IMR-90 (cell line): Measurements from ENCODE around the gene IGLON5. TPM values are rescaled to one million over a fixed set of nuclear protein-coding genes. Genes with fewer than 3 reads are reported as not detected.

ENCODE experiments used
- ATAC-seq: fragments of 200-7000 bp; cut with Tn5 transposase; 2 replicates; pipeline ENCODE4 v1.9.1; 2020; ENCODE audit warnings: low read depth, mild to moderate bottlenecking, moderate library complexity
- BruUV-seq: library from RNA; stranded (reverse); fragments of 400-500 nt; replicated peaks from 2 replicates; lab custom pipeline; 2021; lab: Mats Ljungman, UMichigan
- CTCF ChIA-PET: fragments of 300-600 bp; formaldehyde crosslinking; extraction: SDS; loops from one replicate; lab custom pipeline; 2021; ENCODE audit warnings: antibody characterized with exemption; lab: Yijun Ruan, JAX
- POLR2A ChIA-PET: fragments of 300-600 bp; sonication (Branson Sonifier 250); formaldehyde crosslinking; loops from one replicate; lab custom pipeline; 2022; ENCODE audit warnings: antibody characterized with exemption; ENCODE audit not compliant: unreplicated experiment; lab: Charles Lee
- DNase-seq: peaks from one replicate; pipeline ENCODE4 v3.0.0; 2013
- H2AFZ ChIP-seq: replicated peaks from 2 replicates; pipeline ENCODE3; 2013; ENCODE audit warnings: low read length, mild to moderate bottlenecking; ENCODE audit not compliant: poor library complexity
- H2AK5ac ChIP-seq: 2 replicates; pipeline ENCODE4 v1.6.1; 2013; ENCODE audit warnings: low read depth, low read length, inconsistent platforms
- H2AK9ac ChIP-seq: replicated peaks from 2 replicates; pipeline ENCODE3; 2013; ENCODE audit warnings: mild to moderate bottlenecking, low read depth, low read length, moderate library complexity; ENCODE audit not compliant: poor library complexity
- H2BK120ac ChIP-seq: 2 replicates; pipeline ENCODE4 v1.6.1; 2013; ENCODE audit warnings: low read depth, low read length, inconsistent platforms
- H2BK15ac ChIP-seq: 3 replicates; pipeline ENCODE4 v1.6.1; 2013; ENCODE audit warnings: low read depth, low read length, inconsistent platforms
- H2BK20ac ChIP-seq: 2 replicates; pipeline ENCODE4 v1.6.1; 2013; ENCODE audit warnings: low read depth, mild to moderate bottlenecking, inconsistent platforms, low read length, moderate library complexity
- H2BK5ac ChIP-seq: 2 replicates; pipeline ENCODE4 v1.6.1; 2013; ENCODE audit warnings: mild to moderate bottlenecking, low read depth, low read length, inconsistent platforms; ENCODE audit not compliant: poor library complexity, severe bottlenecking
- H3K14ac ChIP-seq: replicated peaks from 2 replicates; pipeline ENCODE4 v1.6.1; 2013; ENCODE audit warnings: low read depth, low read length, inconsistent platforms
- H3K18ac ChIP-seq: 2 replicates; pipeline ENCODE4 v1.6.1; 2013; ENCODE audit warnings: low read depth, low read length, control low read depth
- H3K23ac ChIP-seq: 2 replicates; pipeline ENCODE4 v1.6.1; 2013; ENCODE audit warnings: low read depth, low read length, inconsistent platforms
- H3K27ac ChIP-seq: 2 replicates; pipeline ENCODE4 v1.5.1; 2013; ENCODE audit warnings: mild to moderate bottlenecking, control low read depth, low read length; ENCODE audit not compliant: insufficient read depth
- H3K27me3 ChIP-seq: 2 replicates; pipeline ENCODE4 v1.6.1; 2013; ENCODE audit warnings: low read length; ENCODE audit not compliant: control insufficient read depth, insufficient read depth
- H3K36me3 ChIP-seq: 2 replicates; pipeline ENCODE4 v1.6.1; 2013; ENCODE audit warnings: low read length, mixed read lengths; ENCODE audit not compliant: control insufficient read depth, insufficient read depth
- H3K4ac ChIP-seq: 2 replicates; pipeline ENCODE4 v1.6.1; 2013; ENCODE audit warnings: low read depth, low read length, inconsistent platforms
- H3K4me1 ChIP-seq: 2 replicates; pipeline ENCODE4 v1.6.1; 2013; ENCODE audit warnings: low read length, mixed read lengths; ENCODE audit not compliant: control insufficient read depth, insufficient read depth
- H3K4me2 ChIP-seq: 2 replicates; pipeline ENCODE4 v1.6.1; 2013; ENCODE audit warnings: low read depth, mild to moderate bottlenecking, control low read depth, low read length, moderate library complexity
- H3K4me3 ChIP-seq: 2 replicates; pipeline ENCODE4 v1.5.1; 2013; ENCODE audit warnings: low read depth, mild to moderate bottlenecking, control low read depth, low read length, moderate library complexity; ENCODE audit not compliant: insufficient read depth
- H3K56ac ChIP-seq: 2 replicates; pipeline ENCODE4 v1.6.1; 2013; ENCODE audit warnings: low read length, inconsistent platforms; ENCODE audit not compliant: insufficient read depth; ENCODE audit errors: extremely low read depth
- H3K79me1 ChIP-seq, 2 experiments: 2 replicates each; pipeline ENCODE4 v1.6.1; 2013; ENCODE audit warnings: low read length in 2 of 2, inconsistent platforms in 1 of 2, low read depth in 1 of 2
- H3K9ac ChIP-seq: 2 replicates; pipeline ENCODE4 v1.6.1; 2013; ENCODE audit warnings: low read depth, low read length, control low read depth
- H3K9me1 ChIP-seq: 2 replicates; pipeline ENCODE4 v1.6.1; 2013; ENCODE audit warnings: low read length, inconsistent platforms; ENCODE audit not compliant: insufficient read depth
- H3K9me3 ChIP-seq: 2 replicates; pipeline ENCODE4 v1.6.1; 2013; ENCODE audit warnings: low read length; ENCODE audit not compliant: control insufficient read depth, insufficient read depth
- H4K20me1 ChIP-seq: 2 replicates; pipeline ENCODE4 v1.6.1; 2013; ENCODE audit warnings: low read length, inconsistent platforms; ENCODE audit not compliant: insufficient read depth
- H4K5ac ChIP-seq: 2 replicates; pipeline ENCODE4 v1.6.1; 2013; ENCODE audit warnings: mild to moderate bottlenecking, low read depth, low read length, control low read depth
- H4K8ac ChIP-seq, 2 experiments: 2 replicates each; pipeline ENCODE4 v1.6.1; 2013; ENCODE audit warnings: low read depth in 2 of 2, low read length in 2 of 2, control low read depth in 1 of 2, inconsistent platforms in 1 of 2
- H4K91ac ChIP-seq: 2 replicates; pipeline ENCODE4 v1.6.1; 2013; ENCODE audit warnings: low read depth, low read length, inconsistent platforms; ENCODE audit not compliant: insufficient read depth
- CEBPB ChIP-seq: IDR thresholded peaks from 2 replicates; pipeline ENCODE4 v1.6.1; 2012; ENCODE audit warnings: low read depth, low read length, improper control_type of control experiment
- CTCF ChIP-seq: conservative IDR thresholded peaks from 2 replicates; pipeline ENCODE4 v1.5.1; 2012; ENCODE audit warnings: mild to moderate bottlenecking, low read depth, low read length, improper control_type of control experiment
- ELK1 ChIP-seq: fragments of 150-350 bp; IDR thresholded peaks from 2 replicates; pipeline ENCODE4 v1.6.1; 2016; ENCODE audit warnings: low read depth, mild to moderate bottlenecking, low read length, moderate library complexity, borderline replicate concordance
- MAZ ChIP-seq: IDR thresholded peaks from 2 replicates; pipeline ENCODE4 v1.6.1; 2012; ENCODE audit warnings: low read depth, mild to moderate bottlenecking, low read length, improper control_type of control experiment, moderate library complexity, borderline replicate concordance
- MXI1 ChIP-seq: IDR thresholded peaks from 2 replicates; pipeline ENCODE4 v1.6.1; 2012; ENCODE audit warnings: low read depth, mild to moderate bottlenecking, low read length, moderate library complexity, borderline replicate concordance
- NFE2L2 ChIP-seq: fragments of 150-350 bp; IDR thresholded peaks from 2 replicates; pipeline ENCODE4 v1.6.1; 2016; ENCODE audit warnings: low read depth, mild to moderate bottlenecking, low read length
- RCOR1 ChIP-seq: IDR thresholded peaks from 2 replicates; pipeline ENCODE4 v1.6.1; 2012; ENCODE audit warnings: mild to moderate bottlenecking, low read length, improper control_type of control experiment; ENCODE audit not compliant: insufficient replicate concordance
- USF2 ChIP-seq: fragments of 150-350 bp; IDR thresholded peaks from 2 replicates; pipeline ENCODE4 v1.6.1; 2017; ENCODE audit warnings: mild to moderate bottlenecking, antibody characterized with exemption, low read length, low read depth
- WGBS, 2 experiments: methylation state at CpG; one replicate each; pipeline versions ENCODE4 v1.1.5 to v1.1.7; 2013; ENCODE audit warnings: missing lambda C conversion rate in 2 of 2; ENCODE audit not compliant: insufficient read length in 1 of 2; ENCODE audit errors: extremely low coverage in 2 of 2; 5-methylcytosine and 5-hydroxymethylcytosine counted together
- dilution Hi-C: fragments of 300-500 bp; cut with HindIII; formaldehyde crosslinking; loops from one replicate; pipeline ENCODE4 v1.14.3; 2018; ENCODE audit warnings: low sequenced_read_pairs; ENCODE audit not compliant: unreplicated experiment
- in situ Hi-C: fragments of 300-500 bp; cut with MboI; formaldehyde crosslinking; loops from 3 replicates; pipeline ENCODE4 v1.14.3; 2019; ENCODE audit warnings: low sequenced_read_pairs, inconsistent platforms, mixed read lengths
- intact Hi-C: fragments of 100-400 bp; cut with micrococcal nuclease; formaldehyde crosslinking; loops from 2 replicates; pipeline ENCODE4 v1.10.0; 2022
- polyA plus RNA-seq, 3 experiments: library from polyadenylated mRNA; depleted of rRNA; stranded (reverse); fragments of >200 nt; gene quantifications; 2 replicates each; pipeline ENCODE4 v1.2.3, GENCODE V29; 2012; ENCODE audit warnings: low replicate concordance in 1 of 3
- total RNA-seq: library from RNA; depleted of rRNA; stranded (reverse); fragments of >200 nt; gene quantifications from 2 replicates; pipeline ENCODE4 v1.2.3, GENCODE V29; 2012

IGLON5 gene
- total and polyA plus RNA-seq, 2 of the 4 experiments (the other 2 are of a cell fraction) = not detected

DNA sequence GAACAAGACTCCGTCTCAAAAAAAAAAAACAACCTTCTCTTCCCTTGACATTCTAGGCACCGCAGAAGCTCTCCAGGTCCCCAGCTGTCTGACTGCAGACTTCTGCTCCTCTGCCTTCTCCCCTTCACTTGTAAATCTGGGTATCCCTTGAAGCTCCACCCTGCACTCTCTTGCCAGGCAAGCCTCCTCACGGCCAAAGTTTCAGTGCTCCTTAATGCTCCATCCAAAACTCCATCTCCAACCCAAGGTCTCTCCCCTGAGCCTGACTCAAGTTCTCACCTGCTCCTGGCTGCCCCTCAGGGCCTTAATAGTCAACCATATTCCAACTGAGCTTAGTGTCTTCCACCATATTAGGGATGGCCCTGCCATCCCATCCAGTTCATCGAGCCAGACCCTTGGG, 58.8 kb downstream of the IGLON5 start (continued):
- no peak for TF ChIP-seq USF2
- no peak for TF ChIP-seq CEBPB

- Histone ChIP-seq H3K4me3 (no peak overlapping the region), H2AK9ac (no peak overlapping the region), H4K20me1 (no peaks in the 10 kb centered on the region), H2AK5ac (no peak overlapping the region), H3K79me1 (peaks cover 0 to 15% of the 10 kb centered on the region in 2 experiments; a peak in 3 of 4 replicates), H4K8ac (no peak overlapping the region), H3K4me1 (peaks cover 6% of the 10 kb centered on the region), H3K9ac (no peak overlapping the region), H3K14ac (no peak overlapping the region), H2AFZ (no peak overlapping the region), H3K56ac (no peak overlapping the region), H2BK120ac (no peak overlapping the region), H3K27ac (no peak overlapping the region), H4K5ac (no peak overlapping the region), H3K27me3 (peaks cover 2% of the 10 kb centered on the region; the same call in 1 of the 2 replicates), H3K9me1 (peaks cover 6% of the 10 kb centered on the region; the same call in 1 of the 2 replicates), H3K18ac (no peak overlapping the region), H4K91ac (no peak overlapping the region), H3K4ac (no peak overlapping the region), H2BK15ac (no peak overlapping the region), H2BK5ac (no peak overlapping the region), H3K23ac (no peak overlapping the region), H3K9me3 (no peaks in the 10 kb centered on the region), H3K36me3 (no peaks in the 10 kb centered on the region), H3K4me2 (no peak overlapping the region), H2BK20ac (no peak overlapping the region)
- no TSS peak for BruUV-seq
- dilution Hi-C loops = no loop called here
- ChIA-PET CTCF (interaction anchor here (1.0 kb wide), 1 partner anchor 8 kb away, joined by 3 read pairs; no protein-coding TSS in a partner anchor), POLR2A (no interaction called here)
- intact Hi-C loops = no loop called here
- no peak for DNase-seq
- in situ Hi-C loops = no loop called here
- no peak for ATAC-seq
- TF ChIP-seq MXI1 (no peak), ELK1 (no peak), MAZ (no peak), RCOR1 (no peak), USF2 (no peak), NFE2L2 (no peak), CTCF (no peak)
- WGBS, 2 experiments = no CpG with 5 or more reads among the region's 8 CpGs
Observed at GRCh38 chr19:51371186-51371690, 59.8 kb downstream of the IGLON5 start.
